ENCODE data around the gene ZNF283. TPM values are rescaled to one million over a fixed set of nuclear protein-coding genes. Genes with fewer than 3 reads are reported as not detected.

The ZNF283 gene
- total and polyA plus RNA-seq, 9 of the 15 experiments (the other 6 are each of a cell fraction or from before 2014, with no cell fraction given) = 6.0 to 19.5 (median 9.8) TPM

DNA sequence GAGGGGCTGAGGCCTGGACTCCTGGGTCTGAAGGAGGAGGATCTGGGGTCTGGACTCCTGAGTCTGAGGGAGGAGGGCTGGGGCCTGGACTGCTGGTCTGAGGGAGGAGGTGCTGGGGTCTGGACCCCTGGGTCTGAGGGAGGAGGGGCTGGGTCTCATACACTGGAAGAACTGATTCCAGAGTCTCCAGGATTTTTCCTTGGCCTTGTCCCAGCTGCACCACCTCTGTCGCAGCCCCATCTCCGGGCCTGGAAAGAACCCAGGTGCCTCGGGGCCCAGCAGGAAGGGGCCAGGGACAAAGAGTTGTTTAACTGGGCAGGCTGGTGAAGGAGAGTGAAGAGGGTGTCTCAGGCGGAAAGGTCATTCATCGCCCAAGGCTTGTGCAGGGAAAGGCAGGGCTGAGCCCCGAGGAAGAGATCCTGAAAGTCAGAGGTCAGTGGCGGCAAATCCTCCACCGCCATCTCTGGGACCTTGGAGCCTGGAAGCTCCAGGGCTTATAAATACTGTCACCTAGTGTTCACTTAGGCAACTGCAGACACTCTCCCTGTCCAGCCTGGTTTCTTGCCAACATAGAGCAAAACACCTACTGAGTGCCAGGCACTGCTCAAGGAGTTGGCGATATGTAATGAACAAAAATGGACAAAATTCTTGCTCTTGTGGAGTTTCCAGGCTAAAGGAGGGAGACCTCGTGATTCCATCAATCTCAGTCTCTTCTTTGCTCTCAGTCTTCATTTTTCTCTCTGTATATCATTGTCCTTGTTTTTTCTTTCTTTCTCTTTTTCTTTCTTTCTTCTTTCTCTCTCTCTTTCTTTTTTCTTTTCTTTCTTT is 41.9 kb upstream of the ZNF283 start (continued):
- TF ChIP-seq CREB3 (tag; conservative IDR thresholded peaks at IDR 0.05; ENCODE audit: low read depth) = 0 out of 2 replicates have a peak, but pooled peaks have one; percentile 38
- TF ChIP-seq KDM2B (CRISPR knock-in tag; IDR thresholded peaks at IDR 0.05) = no peak
- no peak for TF ChIP-seq SIN3B (IDR thresholded peaks at IDR 0.05; ENCODE audit: low read depth)
- peak; percentile 38; the same call in 1 of the 2 replicates for TF ChIP-seq ZNF197 (CRISPR knock-in tag; IDR thresholded peaks at IDR 0.05; ENCODE audit: low read depth)
- peak; percentile 55; the same call in 1 of the 2 replicates for TF ChIP-seq MEF2D (tag; conservative IDR thresholded peaks at IDR 0.05; ENCODE audit: low read depth)
- TF ChIP-seq, protein P1, sequence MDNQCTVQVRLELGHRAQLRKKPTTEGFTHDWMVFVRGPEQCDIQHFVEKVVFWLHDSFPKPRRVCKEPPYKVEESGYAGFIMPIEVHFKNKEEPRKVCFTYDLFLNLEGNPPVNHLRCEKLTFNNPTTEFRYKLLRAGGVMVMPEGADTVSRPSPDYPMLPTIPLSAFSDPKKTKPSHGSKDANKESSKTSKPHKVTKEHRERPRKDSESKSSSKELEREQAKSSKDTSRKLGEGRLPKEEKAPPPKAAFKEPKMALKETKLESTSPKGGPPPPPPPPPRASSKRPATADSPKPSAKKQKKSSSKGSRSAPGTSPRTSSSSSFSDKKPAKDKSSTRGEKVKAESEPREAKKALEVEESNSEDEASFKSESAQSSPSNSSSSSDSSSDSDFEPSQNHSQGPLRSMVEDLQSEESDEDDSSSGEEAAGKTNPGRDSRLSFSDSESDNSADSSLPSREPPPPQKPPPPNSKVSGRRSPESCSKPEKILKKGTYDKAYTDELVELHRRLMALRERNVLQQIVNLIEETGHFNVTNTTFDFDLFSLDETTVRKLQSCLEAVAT (IDR thresholded peaks at IDR 0.05) = peak; percentile 8 to 37; a peak in 1 of 4 replicates
- TF ChIP-seq ZNF263 (CRISPR knock-in tag; IDR thresholded peaks at IDR 0.05; ENCODE audit: borderline replicate concordance) = peak; percentile 37; the same call in 1 of the 2 replicates
- no peak for TF ChIP-seq ZNF121 (CRISPR knock-in tag; conservative IDR thresholded peaks at IDR 0.05)
- TF ChIP-seq ZNF354B (CRISPR knock-in tag; IDR thresholded peaks at IDR 0.05) = no peak
- TF ChIP-seq MAFG (tag; conservative IDR thresholded peaks at IDR 0.05) = no peak
- TF ChIP-seq IRF2 (CRISPR knock-in tag; IDR thresholded peaks at IDR 0.05) = no peak
- TF ChIP-seq, protein P2, sequence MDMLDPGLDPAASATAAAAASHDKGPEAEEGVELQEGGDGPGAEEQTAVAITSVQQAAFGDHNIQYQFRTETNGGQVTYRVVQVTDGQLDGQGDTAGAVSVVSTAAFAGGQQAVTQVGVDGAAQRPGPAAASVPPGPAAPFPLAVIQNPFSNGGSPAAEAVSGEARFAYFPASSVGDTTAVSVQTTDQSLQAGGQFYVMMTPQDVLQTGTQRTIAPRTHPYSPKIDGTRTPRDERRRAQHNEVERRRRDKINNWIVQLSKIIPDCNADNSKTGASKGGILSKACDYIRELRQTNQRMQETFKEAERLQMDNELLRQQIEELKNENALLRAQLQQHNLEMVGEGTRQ (CRISPR knock-in tag; IDR thresholded peaks at IDR 0.05) = no peak
- TF ChIP-seq ZNF551 (CRISPR knock-in tag; IDR thresholded peaks at IDR 0.05) = no peak
- TF ChIP-seq ZNF609 (CRISPR knock-in tag; IDR thresholded peaks at IDR 0.05; ENCODE audit: borderline replicate concordance) = no peak
- TF ChIP-seq, protein P3, sequence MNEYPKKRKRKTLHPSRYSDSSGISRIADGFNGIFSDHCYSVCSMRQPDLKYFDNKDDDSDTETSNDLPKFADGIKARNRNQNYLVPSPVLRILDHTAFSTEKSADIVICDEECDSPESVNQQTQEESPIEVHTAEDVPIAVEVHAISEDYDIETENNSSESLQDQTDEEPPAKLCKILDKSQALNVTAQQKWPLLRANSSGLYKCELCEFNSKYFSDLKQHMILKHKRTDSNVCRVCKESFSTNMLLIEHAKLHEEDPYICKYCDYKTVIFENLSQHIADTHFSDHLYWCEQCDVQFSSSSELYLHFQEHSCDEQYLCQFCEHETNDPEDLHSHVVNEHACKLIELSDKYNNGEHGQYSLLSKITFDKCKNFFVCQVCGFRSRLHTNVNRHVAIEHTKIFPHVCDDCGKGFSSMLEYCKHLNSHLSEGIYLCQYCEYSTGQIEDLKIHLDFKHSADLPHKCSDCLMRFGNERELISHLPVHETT (CRISPR knock-in tag; conservative IDR thresholded peaks at IDR 0.05 in 1 of 2, IDR thresholded peaks at IDR 0.05 in 1 of 2) = peak in 1 of 2 experiments; percentile 59; a peak in 1 of 4 replicates

All from K562 (cell line).